Measurements from ENCODE around the gene ANKS1B.

ANKS1B gene

DNA sequence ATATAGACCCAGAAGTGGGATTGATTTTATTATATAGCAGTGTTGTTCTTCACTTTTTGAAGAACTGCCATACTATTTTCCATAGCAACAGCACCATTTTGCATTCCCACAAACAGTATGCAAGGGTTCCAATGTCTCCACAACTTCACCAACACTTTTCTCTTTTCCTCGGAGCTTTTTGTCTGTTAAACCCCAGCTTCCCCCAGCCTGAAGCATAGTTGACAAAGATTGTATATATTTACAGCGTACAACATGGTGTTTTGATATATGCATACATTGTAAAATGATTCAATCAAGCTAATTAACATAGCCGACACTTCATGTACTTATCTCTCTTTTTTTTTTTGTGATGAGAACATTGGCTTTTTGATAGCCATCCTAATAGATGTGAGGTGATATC lies 982.6 kb downstream of the ANKS1B start:
- ChIA-PET POLR2A (no interaction called here), CTCF (interaction anchor here (0.6 to 0.7 kb wide), 2 partner anchors 44 to 223 kb away, joined by 3 to 4 read pairs; no protein-coding TSS in a partner anchor)
- H3K9me3 ChIP-seq (ENCODE audit: control insufficient read depth, insufficient read depth, low read depth, low read length): no peaks in the 10 kb centered on the region
- no peaks in the 10 kb centered on the region for H3K4me1 ChIP-seq (ENCODE audit: control insufficient read depth, insufficient read depth, low read length)
- H3K36me3 ChIP-seq (ENCODE audit: control insufficient read depth in 2 of 2, insufficient read depth in 1 of 2, low read length in 2 of 2): no peaks in the 10 kb centered on the region
- no peak overlapping the region for H3K4me3 ChIP-seq (ENCODE audit: low read depth, low read length)
- no peak overlapping the region for H3K27ac ChIP-seq (ENCODE audit: extremely low read depth, low read depth, low read length)
- TF ChIP-seq TCF7L2 (IDR thresholded peaks at IDR 0.05; ENCODE audit: borderline replicate concordance, low read depth, low read length) (no peak), ZNF830 (tag by site-specific recombination; IDR thresholded peaks at IDR 0.05; ENCODE audit: low read depth) (no peak), ZBTB17 (tag by site-specific recombination; IDR thresholded peaks at IDR 0.05) (no peak), ZNF701 (tag by site-specific recombination; IDR thresholded peaks at IDR 0.05) (no peak), ZNF155 (tag by site-specific recombination; IDR thresholded peaks at IDR 0.05) (no peak), ZBTB1 (tag by site-specific recombination; IDR thresholded peaks at IDR 0.05) (no peak), KLF7 (tag by site-specific recombination; IDR thresholded peaks at IDR 0.05; ENCODE audit: borderline replicate concordance) (no peak)
- TF ChIP-seq, protein P1, sequence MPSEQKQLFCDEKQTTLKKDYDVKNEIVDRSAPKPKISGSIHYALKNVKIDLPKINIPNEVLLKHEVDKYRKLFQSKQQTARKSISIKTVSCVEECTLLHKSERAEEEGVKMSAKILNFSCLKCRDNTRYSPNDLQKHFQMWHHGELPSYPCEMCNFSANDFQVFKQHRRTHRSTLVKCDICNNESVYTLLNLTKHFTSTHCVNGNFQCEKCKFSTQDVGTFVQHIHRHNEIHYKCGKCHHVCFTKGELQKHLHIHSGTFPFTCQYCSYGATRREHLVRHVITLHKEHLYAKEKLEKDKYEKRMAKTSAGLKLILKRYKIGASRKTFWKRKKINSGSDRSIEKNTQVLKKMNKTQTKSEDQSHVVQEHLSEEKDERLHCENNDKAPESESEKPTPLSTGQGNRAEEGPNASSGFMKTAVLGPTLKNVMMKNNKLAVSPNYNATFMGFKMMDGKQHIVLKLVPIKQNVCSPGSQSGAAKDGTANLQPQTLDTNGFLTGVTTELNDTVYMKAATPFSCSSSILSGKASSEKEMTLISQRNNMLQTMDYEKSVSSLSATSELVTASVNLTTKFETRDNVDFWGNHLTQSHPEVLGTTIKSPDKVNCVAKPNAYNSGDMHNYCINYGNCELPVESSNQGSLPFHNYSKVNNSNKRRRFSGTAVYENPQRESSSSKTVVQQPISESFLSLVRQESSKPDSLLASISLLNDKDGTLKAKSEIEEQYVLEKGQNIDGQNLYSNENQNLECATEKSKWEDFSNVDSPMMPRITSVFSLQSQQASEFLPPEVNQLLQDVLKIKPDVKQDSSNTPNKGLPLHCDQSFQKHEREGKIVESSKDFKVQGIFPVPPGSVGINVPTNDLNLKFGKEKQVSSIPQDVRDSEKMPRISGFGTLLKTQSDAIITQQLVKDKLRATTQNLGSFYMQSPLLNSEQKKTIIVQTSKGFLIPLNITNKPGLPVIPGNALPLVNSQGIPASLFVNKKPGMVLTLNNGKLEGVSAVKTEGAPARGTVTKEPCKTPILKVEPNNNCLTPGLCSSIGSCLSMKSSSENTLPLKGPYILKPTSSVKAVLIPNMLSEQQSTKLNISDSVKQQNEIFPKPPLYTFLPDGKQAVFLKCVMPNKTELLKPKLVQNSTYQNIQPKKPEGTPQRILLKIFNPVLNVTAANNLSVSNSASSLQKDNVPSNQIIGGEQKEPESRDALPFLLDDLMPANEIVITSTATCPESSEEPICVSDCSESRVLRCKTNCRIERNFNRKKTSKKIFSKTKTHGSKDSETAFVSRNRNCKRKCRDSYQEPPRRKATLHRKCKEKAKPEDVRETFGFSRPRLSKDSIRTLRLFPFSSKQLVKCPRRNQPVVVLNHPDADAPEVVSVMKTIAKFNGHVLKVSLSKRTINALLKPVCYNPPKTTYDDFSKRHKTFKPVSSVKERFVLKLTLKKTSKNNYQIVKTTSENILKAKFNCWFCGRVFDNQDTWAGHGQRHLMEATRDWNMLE (tag by site-specific recombination; conservative IDR thresholded peaks at IDR 0.05; ENCODE audit: low read depth): no peak
- TF ChIP-seq, protein P2, sequence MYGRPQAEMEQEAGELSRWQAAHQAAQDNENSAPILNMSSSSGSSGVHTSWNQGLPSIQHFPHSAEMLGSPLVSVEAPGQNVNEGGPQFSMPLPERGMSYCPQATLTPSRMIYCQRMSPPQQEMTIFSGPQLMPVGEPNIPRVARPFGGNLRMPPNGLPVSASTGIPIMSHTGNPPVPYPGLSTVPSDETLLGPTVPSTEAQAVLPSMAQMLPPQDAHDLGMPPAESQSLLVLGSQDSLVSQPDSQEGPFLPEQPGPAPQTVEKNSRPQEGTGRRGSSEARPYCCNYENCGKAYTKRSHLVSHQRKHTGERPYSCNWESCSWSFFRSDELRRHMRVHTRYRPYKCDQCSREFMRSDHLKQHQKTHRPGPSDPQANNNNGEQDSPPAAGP (tag by site-specific recombination; IDR thresholded peaks at IDR 0.05): no peak
- TF ChIP-seq, protein P3, sequence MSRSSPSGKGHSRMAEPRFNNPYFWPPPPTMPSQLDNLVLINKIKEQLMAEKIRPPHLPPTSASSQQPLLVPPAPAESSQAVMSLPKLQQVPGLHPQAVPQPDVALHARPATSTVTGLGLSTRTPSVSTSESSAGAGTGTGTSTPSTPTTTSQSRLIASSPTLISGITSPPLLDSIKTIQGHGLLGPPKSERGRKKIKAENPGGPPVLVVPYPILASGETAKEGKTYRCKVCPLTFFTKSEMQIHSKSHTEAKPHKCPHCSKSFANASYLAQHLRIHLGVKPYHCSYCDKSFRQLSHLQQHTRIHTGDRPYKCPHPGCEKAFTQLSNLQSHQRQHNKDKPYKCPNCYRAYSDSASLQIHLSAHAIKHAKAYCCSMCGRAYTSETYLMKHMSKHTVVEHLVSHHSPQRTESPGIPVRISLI (tag by site-specific recombination; IDR thresholded peaks at IDR 0.05): no peak

DNA sequence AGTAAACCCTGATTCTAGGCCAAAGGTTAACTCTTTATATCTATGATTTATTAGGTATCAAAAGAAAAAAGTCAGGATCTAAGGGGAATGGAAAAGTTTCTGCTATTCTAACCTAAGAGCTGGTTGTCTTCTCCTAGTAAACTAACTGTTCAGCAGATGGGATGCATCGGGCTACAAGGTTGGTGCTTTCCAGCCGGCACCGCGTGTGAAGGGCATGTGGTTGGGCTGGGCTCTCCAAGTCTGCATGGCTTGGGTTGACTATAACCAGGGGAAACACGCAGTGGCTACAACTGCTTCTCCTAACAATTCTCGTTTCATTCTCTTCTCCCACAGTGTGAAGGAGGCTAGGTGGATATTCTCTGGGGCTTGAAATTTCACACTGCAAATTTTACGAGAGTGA lies 985.2 kb downstream of the ANKS1B start:
- Histone ChIP-seq H3K4me3 (ENCODE audit: low read depth, low read length) (no peak overlapping the region), H3K4me1 (ENCODE audit: control insufficient read depth, insufficient read depth, low read length) (no peaks in the 10 kb centered on the region), H3K27ac (ENCODE audit: extremely low read depth, low read depth, low read length) (no peak overlapping the region), H3K9me3 (ENCODE audit: control insufficient read depth, insufficient read depth, low read depth, low read length) (no peaks in the 10 kb centered on the region), H3K36me3 (ENCODE audit: control insufficient read depth in 2 of 2, insufficient read depth in 1 of 2, low read length in 2 of 2) (no peaks in the 10 kb centered on the region)
- TF ChIP-seq ZNF529 (tag by site-specific recombination; IDR thresholded peaks at IDR 0.05; ENCODE audit: insufficient replicate concordance) (no peak), ZNF335 (tag by site-specific recombination; conservative IDR thresholded peaks at IDR 0.05) (no peak)
- TF ChIP-seq, protein P4, sequence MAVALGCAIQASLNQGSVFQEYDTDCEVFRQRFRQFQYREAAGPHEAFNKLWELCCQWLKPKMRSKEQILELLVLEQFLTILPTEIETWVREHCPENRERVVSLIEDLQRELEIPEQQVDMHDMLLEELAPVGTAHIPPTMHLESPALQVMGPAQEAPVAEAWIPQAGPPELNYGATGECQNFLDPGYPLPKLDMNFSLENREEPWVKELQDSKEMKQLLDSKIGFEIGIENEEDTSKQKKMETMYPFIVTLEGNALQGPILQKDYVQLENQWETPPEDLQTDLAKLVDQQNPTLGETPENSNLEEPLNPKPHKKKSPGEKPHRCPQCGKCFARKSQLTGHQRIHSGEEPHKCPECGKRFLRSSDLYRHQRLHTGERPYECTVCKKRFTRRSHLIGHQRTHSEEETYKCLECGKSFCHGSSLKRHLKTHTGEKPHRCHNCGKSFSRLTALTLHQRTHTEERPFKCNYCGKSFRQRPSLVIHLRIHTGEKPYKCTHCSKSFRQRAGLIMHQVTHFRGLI (tag by site-specific recombination; IDR thresholded peaks at IDR 0.05): 0 out of 2 replicates have a peak, but pooled peaks have one; percentile 28
- CTCF ChIA-PET: interaction anchor here (0.6 to 4.0 kb wide), 25 partner anchors 10 to 1424 kb away, joined by 3 to 34 read pairs (median 5); no protein-coding TSS in a partner anchor
- POLR2A ChIA-PET: no interaction called here

All from HEK293 (cell line).